ENCODE data around the gene ACRV1. TPM values are rescaled to one million over a fixed set of nuclear protein-coding genes. Genes with fewer than 3 reads are reported as not detected.

ACRV1 gene
- total RNA-seq, 2 donors from 2014 or later = not detected

- DNase-seq (ENCODE audit: low spot score) (no peak), ATAC-seq (ENCODE audit: insufficient number of reproducible peaks, low FRiP score, low read depth) (no peak)
- no peaks in the 10 kb centered on the region for H3K4me1 ChIP-seq (ENCODE audit: control insufficient read depth in 1 of 2, low read depth in 2 of 2)
- no peak overlapping the region for H3K4me3 ChIP-seq
- TF ChIP-seq CTCF (IDR thresholded peaks at IDR 0.05) = no peak
- no peaks in the 10 kb centered on the region for H3K9me3 ChIP-seq
- H3K27me3 ChIP-seq (replicated peaks; ENCODE audit: insufficient read depth) = no peaks in the 10 kb centered on the region
- H3K27ac ChIP-seq = no peak overlapping the region
- H3K36me3 ChIP-seq = no peaks in the 10 kb centered on the region
Observed at GRCh38 chr11:125701018-125701610, 20.5 kb upstream of the ACRV1 start.

- Histone ChIP-seq H3K9me3 (no peaks in the 10 kb centered on the region), H3K4me3 (no peak overlapping the region), H3K27ac (no peak overlapping the region), H3K36me3 (no peaks in the 10 kb centered on the region), H3K27me3 (replicated peaks; ENCODE audit: insufficient read depth) (no peaks in the 10 kb centered on the region), H3K4me1 (ENCODE audit: control insufficient read depth in 1 of 2, low read depth in 2 of 2) (no peaks in the 10 kb centered on the region)
- no peak for TF ChIP-seq CTCF (IDR thresholded peaks at IDR 0.05)
- no peak for ATAC-seq (ENCODE audit: insufficient number of reproducible peaks, low FRiP score, low read depth)
- no peak for DNase-seq (ENCODE audit: low spot score)
Observed at GRCh38 chr11:125694951-125695350, 14.3 kb upstream of the ACRV1 start.

GRCh38 chr11:125692887-125693286 lies 12.2 kb upstream of the ACRV1 start:
- DNase-seq (ENCODE audit: low spot score) (no peak), ATAC-seq (ENCODE audit: insufficient number of reproducible peaks, low FRiP score, low read depth) (no peak)
- no peak overlapping the region for H3K4me3 ChIP-seq
- no peak for TF ChIP-seq CTCF (IDR thresholded peaks at IDR 0.05)
- H3K27me3 ChIP-seq (replicated peaks; ENCODE audit: insufficient read depth) = no peaks in the 10 kb centered on the region
- no peak overlapping the region for H3K27ac ChIP-seq
- H3K36me3 ChIP-seq = no peaks in the 10 kb centered on the region
- H3K9me3 ChIP-seq = no peaks in the 10 kb centered on the region
- H3K4me1 ChIP-seq (ENCODE audit: control insufficient read depth in 1 of 2, low read depth in 2 of 2) = no peaks in the 10 kb centered on the region

GRCh38 chr11:125690006-125690405 lies 9.4 kb upstream of the ACRV1 start:
- no peaks in the 10 kb centered on the region for H3K27me3 ChIP-seq (replicated peaks; ENCODE audit: insufficient read depth)
- TF ChIP-seq CTCF (IDR thresholded peaks at IDR 0.05) = no peak
- ATAC-seq (ENCODE audit: insufficient number of reproducible peaks, low FRiP score, low read depth) = no peak
- no peaks in the 10 kb centered on the region for H3K9me3 ChIP-seq
- H3K36me3 ChIP-seq = no peaks in the 10 kb centered on the region
- H3K4me1 ChIP-seq (ENCODE audit: control insufficient read depth in 1 of 2, low read depth in 2 of 2) = no peaks in the 10 kb centered on the region
- DNase-seq (ENCODE audit: low spot score) = no peak
- no peak overlapping the region for H3K27ac ChIP-seq
- no peak overlapping the region for H3K4me3 ChIP-seq

GRCh38 chr11:125689274-125689859 lies 8.7 kb upstream of the ACRV1 start:
- Histone ChIP-seq H3K9me3 (no peaks in the 10 kb centered on the region), H3K27me3 (replicated peaks; ENCODE audit: insufficient read depth) (no peaks in the 10 kb centered on the region), H3K4me1 (ENCODE audit: control insufficient read depth in 1 of 2, low read depth in 2 of 2) (no peaks in the 10 kb centered on the region), H3K27ac (no peak overlapping the region), H3K4me3 (no peak overlapping the region), H3K36me3 (no peaks in the 10 kb centered on the region)
- DNase-seq (ENCODE audit: low spot score) (no peak), ATAC-seq (ENCODE audit: insufficient number of reproducible peaks, low FRiP score, low read depth) (no peak)
- no peak for TF ChIP-seq CTCF (IDR thresholded peaks at IDR 0.05)

All from thoracic aorta (tissue), 2 donors.